GM12891 (cell line): ENCODE data around the gene DYNC1LI2.

Experiments used
- DNase-seq: peaks from one replicate; pipeline ENCODE4 v3.0.0; 2011; ENCODE audit warnings: low spot score; ENCODE audit not compliant: insufficient read length
- FAIRE-seq: peaks from 2 replicates; lab custom pipeline; 2011; peaks lifted over from hg19 to GRCh38; lab: Jason Lieb, UNC
- PAX5 ChIP-seq: IDR thresholded peaks from 2 replicates; pipeline ENCODE4 v1.6.1; 2011; ENCODE audit warnings: low read length, moderate library complexity, mild to moderate bottlenecking; ENCODE audit not compliant: insufficient read depth, severe bottlenecking
- POLR2A ChIP-seq: IDR thresholded peaks from 2 replicates; pipeline ENCODE4 v1.6.1; 2011; ENCODE audit warnings: low read depth, low read length, control low read depth
- POLR2AphosphoS5 ChIP-seq: IDR thresholded peaks from 2 replicates; pipeline ENCODE4 v1.6.1; 2011; ENCODE audit warnings: low read depth, low read length, control low read depth
- POU2F2 ChIP-seq: IDR thresholded peaks from 2 replicates; pipeline ENCODE4 v1.6.1; 2011; ENCODE audit warnings: low read depth, mild to moderate bottlenecking, control low read depth, low read length, moderate library complexity
- SPI1 ChIP-seq: IDR thresholded peaks from 2 replicates; pipeline ENCODE4 v1.6.1; 2011; ENCODE audit warnings: low read depth, low read length, control low read depth
- TAF1 ChIP-seq: IDR thresholded peaks from 2 replicates; pipeline ENCODE4 v1.6.1; 2011; ENCODE audit warnings: low read depth, low read length, control low read depth

Gene DYNC1LI2

GRCh38 chr16:66741169-66741900 is 10.1 kb downstream of the DYNC1LI2 start:
- TF ChIP-seq TAF1: no peak
- TF ChIP-seq SPI1: no peak
- TF ChIP-seq POU2F2: no peak
- no peak for TF ChIP-seq PAX5
- no peak for TF ChIP-seq POLR2A
- DNase-seq: no peak
- FAIRE-seq: no peak

- DNase-seq (no peak), FAIRE-seq (no peak)
- TF ChIP-seq TAF1: no peak
- TF ChIP-seq PAX5: no peak
- TF ChIP-seq SPI1: no peak
- no peak for TF ChIP-seq POLR2A
- TF ChIP-seq POLR2AphosphoS5: no peak
- TF ChIP-seq POU2F2: no peak
These were observed 10.9 kb downstream of the DYNC1LI2 start for GRCh38 chr16:66740533-66740932.

- DNase-seq: no peak
- FAIRE-seq: no peak
- TF ChIP-seq POLR2A (no peak), SPI1 (no peak), POLR2AphosphoS5 (no peak), TAF1 (no peak), PAX5 (no peak), POU2F2 (no peak)
These were observed 11.4 kb downstream of the DYNC1LI2 start for GRCh38 chr16:66740010-66740409.

- DNase-seq: no peak
- FAIRE-seq: no peak
- TF ChIP-seq POU2F2 (no peak), SPI1 (no peak), TAF1 (no peak), POLR2A (no peak), POLR2AphosphoS5 (no peak), PAX5 (no peak)
These were observed 15.5 kb downstream of the DYNC1LI2 start for GRCh38 chr16:66735891-66736290.

- TF ChIP-seq TAF1: no peak
- TF ChIP-seq SPI1: no peak
- TF ChIP-seq POLR2AphosphoS5: peak; percentile 39; the same call in 1 of the 2 replicates
- no peak for TF ChIP-seq POU2F2
- no peak for TF ChIP-seq PAX5
- no peak for DNase-seq
- no peak for FAIRE-seq
These were observed 20.3 kb downstream of the DYNC1LI2 start for GRCh38 chr16:66731101-66731500.

- FAIRE-seq: no peak
- TF ChIP-seq SPI1 (no peak), PAX5 (no peak), POLR2AphosphoS5 (no peak), POLR2A (no peak), POU2F2 (no peak), TAF1 (no peak)
- DNase-seq: no peak
These were observed 22.6 kb downstream of the DYNC1LI2 start for GRCh38 chr16:66728804-66729203.

- TF ChIP-seq POLR2A: 0 out of 2 replicates have a peak, but pooled peaks have one; percentile 32
- TF ChIP-seq POLR2AphosphoS5: no peak
- no peak for TF ChIP-seq SPI1
- no peak for TF ChIP-seq TAF1
- TF ChIP-seq POU2F2: no peak
- no peak for TF ChIP-seq PAX5
- FAIRE-seq (peak; percentile 59), DNase-seq (no peak)
These were observed 23.2 kb downstream of the DYNC1LI2 start for GRCh38 chr16:66728117-66728787.

GRCh38 chr16:66720766-66721165 is 30.6 kb downstream of the DYNC1LI2 start:
- TF ChIP-seq TAF1 (no peak), SPI1 (no peak), PAX5 (no peak), POLR2A (no peak), POLR2AphosphoS5 (no peak), POU2F2 (no peak)
- DNase-seq: no peak
- no peak for FAIRE-seq

GRCh38 chr16:66719246-66719645 is 32.2 kb downstream of the DYNC1LI2 start:
- TF ChIP-seq TAF1 (no peak), POU2F2 (no peak), SPI1 (no peak), PAX5 (no peak), POLR2AphosphoS5 (no peak), POLR2A (no peak)
- no peak for FAIRE-seq

GRCh38 chr16:66717776-66718175 is 33.6 kb downstream of the DYNC1LI2 start:
- no peak for DNase-seq
- no peak for FAIRE-seq
- TF ChIP-seq SPI1 (no peak), POLR2AphosphoS5 (no peak), PAX5 (no peak), TAF1 (no peak), POLR2A (no peak), POU2F2 (no peak)

More at GRCh38 chr16:66719246-66719645, 32.2 kb downstream of the DYNC1LI2 start:
- no peak for DNase-seq
